A172 (cell line): Measurements from ENCODE around the gene CIDEC. TPM values are rescaled to one million over a fixed set of nuclear protein-coding genes. Genes with fewer than 3 reads are reported as not detected.
"Not testable (repeated sequence)": the region's sequence is repeated elsewhere in the genome, so short reads cannot be mapped to it uniquely, and the experiment has no call there.

ENCODE experiments used
- DNase-seq: peaks from one replicate; pipeline ENCODE4 v3.0.0-alpha.2; 2015; ENCODE audit warnings: low spot score
- total RNA-seq: library from RNA; depleted of rRNA; stranded (reverse); fragments of >200 nt; shearing (Covaris generic); gene quantifications from 2 replicates; pipeline ENCODE4 v1.2.3, GENCODE V29; 2014

Gene CIDEC
- total RNA-seq, 1 experiment from 2014 or later: not detected

GRCh38 chr3:9878700-9879099 is 1.4 kb downstream of the CIDEC start:
- DNase-seq: no peak

GRCh38 chr3:9876991-9877390 is 3.1 kb downstream of the CIDEC start:
- DNase-seq: no peak

- DNase-seq: not testable (repeated sequence)
Observed at GRCh38 chr3:9876255-9876654, 3.8 kb downstream of the CIDEC start.

DNA sequence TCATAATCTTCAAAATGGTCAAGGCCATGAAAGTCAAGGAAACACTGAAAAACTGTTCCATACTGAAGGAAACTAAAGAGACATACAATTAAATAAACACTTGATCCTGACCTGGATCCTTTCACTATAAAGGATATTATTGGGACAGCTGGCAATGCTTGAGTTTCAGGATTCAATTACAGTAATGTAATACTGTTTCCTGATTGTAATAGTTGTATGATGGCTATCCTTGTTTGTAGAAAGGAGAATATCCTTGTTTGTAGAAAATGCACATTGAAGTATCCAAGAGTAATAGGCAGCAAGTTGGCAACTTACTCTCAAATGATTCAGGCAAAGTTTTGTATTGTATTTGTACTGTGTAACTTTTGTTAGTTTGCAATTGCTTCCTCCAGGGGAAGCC is 4.6 kb downstream of the CIDEC start:
- no peak for DNase-seq

DNA sequence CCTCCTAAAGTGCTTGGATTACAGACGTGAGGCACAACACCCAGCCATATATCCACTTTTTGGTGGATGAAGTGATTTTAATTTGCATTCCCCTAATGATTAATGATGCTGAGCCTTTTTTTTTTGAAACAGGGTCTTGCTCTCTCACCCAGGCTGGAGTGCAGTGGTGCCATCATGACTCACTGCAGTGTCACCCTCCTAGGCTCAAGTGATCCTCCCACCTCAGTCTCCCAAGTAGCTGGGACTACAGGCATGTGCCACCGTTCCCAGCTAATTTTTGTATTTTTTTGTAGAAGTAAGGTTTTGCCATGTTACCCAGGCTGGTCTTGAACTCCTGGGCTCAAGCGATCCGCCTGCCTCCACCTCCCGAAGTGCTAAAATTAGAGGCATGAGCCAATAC is 8.0 kb downstream of the CIDEC start:
- not testable (repeated sequence) for DNase-seq

DNA sequence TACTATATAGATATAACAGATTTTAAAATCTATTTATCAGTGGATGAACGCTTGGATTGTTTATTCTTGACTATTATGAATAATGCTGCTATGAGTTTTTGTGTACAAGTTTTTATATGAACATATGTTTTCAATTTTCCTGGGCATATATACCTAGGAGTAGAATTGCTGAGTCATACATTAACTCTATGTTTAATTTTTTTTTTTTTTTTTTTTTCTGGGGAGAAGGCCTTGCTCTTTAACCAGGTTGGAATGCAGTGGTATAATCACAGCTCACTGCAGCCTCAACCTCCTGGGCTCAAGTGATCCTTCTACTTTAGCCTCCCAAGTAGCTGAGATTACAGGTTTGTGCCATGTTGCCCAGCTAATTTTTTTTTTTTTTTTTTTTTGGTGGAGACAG is 9.1 kb downstream of the CIDEC start:
- DNase-seq: peak; percentile 51

DNA sequence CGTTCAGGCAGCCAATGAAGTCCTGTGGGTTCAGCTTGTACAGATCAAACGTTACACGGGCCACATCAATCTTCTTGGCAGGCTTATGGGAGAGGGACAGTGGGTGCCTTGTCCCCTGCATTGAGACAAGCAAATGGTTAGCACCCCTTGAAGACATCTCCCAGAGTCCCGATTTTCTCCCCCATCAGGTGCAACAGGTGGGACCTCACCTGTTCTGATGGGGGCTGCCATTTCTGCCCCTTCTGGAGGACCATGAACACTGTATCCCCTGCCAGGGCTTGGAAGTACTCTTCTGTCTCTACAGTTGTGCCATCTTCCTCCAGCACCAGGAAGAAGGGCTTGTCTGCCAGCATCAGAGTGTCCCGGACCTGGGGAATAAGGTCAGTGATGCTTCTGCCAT is 10.1 kb downstream of the CIDEC start:
- DNase-seq: no peak

GRCh38 chr3:9867106-9867505 is 12.9 kb downstream of the CIDEC start:
- DNase-seq: no peak

GRCh38 chr3:9866639-9867038 is 13.4 kb downstream of the CIDEC start:
- no peak for DNase-seq

- not testable (repeated sequence) for DNase-seq
Observed at GRCh38 chr3:9865125-9865637, 14.9 kb downstream of the CIDEC start.

- peak; percentile 16 for DNase-seq
Observed at GRCh38 chr3:9864200-9864927, 15.7 kb downstream of the CIDEC start.

DNA sequence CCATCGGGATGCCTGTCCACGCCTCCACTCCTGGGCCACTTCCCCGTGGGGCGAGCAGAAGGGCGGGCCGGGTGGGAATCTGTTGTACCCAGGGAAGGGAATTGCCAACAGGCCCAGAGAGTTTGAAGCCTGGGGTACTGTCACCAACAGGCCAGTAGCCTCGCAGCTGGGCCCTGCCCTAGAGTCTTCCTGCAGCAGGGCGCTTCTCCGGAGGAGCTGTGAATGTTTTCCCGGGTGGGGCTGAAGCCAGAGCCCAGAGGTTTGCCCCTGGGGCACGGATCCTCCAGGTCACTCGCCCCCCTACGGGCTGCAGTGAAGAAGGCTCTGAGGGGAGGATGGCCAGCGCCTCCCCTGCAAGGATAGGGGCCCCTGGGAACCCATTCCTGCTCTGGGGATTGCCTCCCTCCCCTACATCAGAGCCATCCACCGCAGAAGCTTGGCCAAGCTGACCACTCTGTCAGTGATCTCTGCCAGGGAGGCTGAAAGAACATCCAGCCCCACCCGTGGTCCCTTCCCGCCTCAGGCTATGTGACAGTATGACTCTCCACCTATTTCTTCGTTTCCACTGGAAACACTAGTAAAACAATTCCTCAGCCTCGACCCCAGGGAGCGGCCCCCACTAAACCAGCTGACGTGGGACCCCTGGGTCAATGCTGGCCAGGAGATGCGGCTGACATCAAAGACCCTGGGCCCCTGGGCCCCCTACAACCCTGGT is 16.8 kb downstream of the CIDEC start:
- no peak for DNase-seq

DNA sequence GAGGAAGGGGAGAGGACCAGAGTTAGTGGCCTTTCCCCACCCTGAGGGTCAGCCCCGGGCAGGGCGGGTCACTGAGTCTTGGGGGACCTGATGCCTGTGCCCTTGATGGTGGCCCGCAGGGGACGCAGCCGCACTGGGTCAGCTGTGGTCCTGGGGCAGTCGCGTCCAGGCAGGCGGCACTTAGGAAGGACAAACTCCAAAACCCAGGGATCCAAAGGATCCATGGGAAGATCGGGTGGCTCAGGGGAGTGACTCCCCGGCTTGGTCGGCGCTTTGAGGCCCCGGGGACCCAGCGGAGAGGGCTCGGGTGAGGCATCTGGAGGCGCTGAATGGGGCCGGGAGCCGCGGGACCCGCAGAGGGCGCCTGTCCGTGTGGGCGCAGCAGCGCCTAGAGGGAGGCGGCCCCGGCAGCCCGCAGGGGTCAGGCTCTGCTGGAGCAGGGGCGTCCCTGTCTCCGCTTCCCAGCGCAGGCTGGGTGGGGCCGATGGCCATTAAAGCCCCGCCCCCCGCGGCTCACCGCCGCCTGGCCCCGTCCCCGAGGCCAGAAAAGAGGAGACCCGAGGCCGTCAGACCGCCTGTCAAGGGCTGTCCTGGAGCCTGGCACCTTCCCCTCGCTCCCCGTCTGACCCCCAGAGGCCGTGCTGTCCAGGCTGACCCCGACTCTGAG is 17.5 kb downstream of the CIDEC start:
- DNase-seq: no peak

DNA sequence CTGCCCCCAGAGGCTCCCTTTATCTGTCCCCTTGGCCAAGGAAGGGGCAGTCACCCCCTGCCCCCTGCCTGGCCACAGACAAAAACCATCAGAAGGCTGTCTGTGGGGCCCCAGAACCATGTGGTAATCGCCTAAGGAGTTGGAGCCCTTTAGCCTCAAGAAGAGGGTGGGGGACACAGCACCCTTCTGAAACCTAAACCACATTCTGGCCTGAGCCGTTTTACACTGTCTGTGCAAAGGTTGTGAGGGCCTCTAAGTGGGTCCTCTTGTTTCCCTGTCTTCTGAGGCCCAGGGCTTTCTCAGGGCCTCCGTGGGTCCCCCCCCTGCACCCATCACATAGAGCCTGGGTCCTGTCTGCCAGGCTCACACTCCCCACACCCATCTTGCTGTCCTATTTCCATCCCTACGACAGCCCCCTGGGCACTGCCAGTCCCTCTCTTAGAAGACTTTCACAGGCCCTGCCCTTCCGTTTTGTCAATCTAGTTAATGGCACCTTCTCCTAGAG is 18.4 kb downstream of the CIDEC start:
- DNase-seq: no peak

GRCh38 chr3:9861201-9861600 is 18.9 kb downstream of the CIDEC start:
- DNase-seq: no peak

DNA sequence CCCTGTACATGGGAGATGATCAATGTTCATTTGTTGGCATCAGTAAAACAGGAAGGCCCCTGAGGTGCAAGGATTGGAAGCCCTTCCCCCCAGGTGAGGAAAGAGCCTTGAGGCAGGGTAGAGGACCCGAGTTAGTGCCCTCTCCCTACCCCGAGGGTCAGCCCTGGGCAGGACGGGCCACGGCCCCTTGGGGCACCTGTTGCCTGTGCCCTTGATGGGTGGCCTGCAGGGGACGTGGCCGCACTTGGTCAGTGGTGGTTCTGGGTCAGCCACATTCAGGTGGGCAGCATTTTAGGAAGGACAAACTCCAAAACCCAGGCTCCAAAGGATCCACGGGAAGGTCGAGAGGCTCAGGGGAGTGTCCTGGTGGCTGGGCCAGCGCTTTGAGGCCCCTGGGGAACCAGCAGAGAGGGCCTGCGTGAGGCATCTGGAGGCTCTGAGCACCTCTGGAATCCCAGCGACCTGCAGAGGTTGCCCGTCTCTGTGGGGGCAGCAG is 20.5 kb downstream of the CIDEC start:
- DNase-seq: no peak

GRCh38 chr3:9855594-9855993 is 24.5 kb downstream of the CIDEC start:
- no peak for DNase-seq

GRCh38 chr3:9854291-9854940 is 25.6 kb downstream of the CIDEC start:
- not testable (repeated sequence) for DNase-seq

- DNase-seq: no peak
Observed at GRCh38 chr3:9852528-9852927, 27.5 kb downstream of the CIDEC start.

DNA sequence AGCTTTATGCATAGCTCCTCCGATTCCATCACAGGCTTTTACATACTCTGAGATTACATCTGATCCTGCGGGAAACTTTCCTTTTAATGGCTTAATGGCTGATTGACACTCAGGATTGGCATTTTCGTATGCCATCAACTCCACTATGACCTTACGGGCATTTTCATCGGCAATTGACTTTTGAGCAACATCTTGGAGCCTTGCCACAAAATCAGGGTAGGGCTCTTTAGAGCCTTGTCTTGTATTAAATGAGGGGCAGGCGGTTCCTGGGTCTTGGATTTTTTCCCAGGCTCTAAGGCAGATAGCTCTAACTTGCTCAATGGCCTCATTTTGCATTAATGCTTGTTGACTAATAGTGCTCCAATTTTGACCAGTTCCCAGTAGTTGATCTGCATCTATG is 28.1 kb downstream of the CIDEC start:
- DNase-seq: not testable (repeated sequence)

DNA sequence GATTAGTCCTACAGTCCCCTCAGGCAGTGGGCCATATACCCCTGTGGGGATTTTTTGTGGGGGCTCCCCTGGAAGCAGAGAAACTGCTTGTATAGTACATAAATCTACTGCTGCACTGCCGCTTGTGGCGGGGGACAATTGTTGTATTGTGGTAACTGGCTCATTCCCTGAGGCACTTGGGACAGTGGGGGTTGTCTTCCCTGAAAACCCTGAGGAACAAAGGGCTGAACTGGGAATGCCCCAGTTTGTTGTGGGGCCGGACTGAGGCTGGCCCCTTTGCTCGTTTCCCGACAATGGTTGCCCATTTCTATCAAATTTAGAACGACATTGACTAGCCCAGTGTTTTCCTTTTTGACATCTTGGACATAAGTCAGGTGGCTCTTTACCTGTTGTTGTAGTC is 28.7 kb downstream of the CIDEC start:
- not testable (repeated sequence) for DNase-seq

DNA sequence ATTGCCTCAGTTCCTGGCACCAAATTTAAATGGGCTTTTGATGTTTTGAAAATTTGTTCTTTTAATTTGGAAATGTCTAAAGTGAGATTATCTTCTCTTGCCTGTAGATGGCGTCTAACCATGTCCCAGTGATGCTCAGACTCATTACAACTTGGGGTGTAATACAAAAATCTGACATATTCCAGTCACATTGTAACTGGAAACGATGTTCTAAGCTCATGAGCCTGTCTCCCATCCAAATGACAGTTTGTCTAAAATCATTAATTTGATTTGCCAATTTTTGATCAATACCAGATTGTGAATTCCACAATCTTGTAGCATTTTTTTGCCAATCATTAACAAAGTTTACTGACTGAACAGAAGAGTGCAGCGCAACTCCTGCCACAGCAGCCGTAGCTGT is 31.2 kb downstream of the CIDEC start:
- DNase-seq: peak; percentile 21
